IgD-negative memory B cell (primary cell): Measurements from ENCODE around the gene CDHR3. TPM values are rescaled to one million over a fixed set of nuclear protein-coding genes. Genes with fewer than 3 reads are reported as not detected.
"Not testable (repeated sequence)": the region's sequence is repeated elsewhere in the genome, so short reads cannot be mapped to it uniquely, and the experiment has no call there.

ENCODE experiments used
- H3K27ac Mint-ChIP-seq, 3 donors: one replicate each; pipeline ENCODE4 v1.8.0; 2020 to 2022; ENCODE audit warnings: mild to moderate bottlenecking in 3 of 3, mixed read lengths in 3 of 3, moderate library complexity in 1 of 3
- H3K27me3 Mint-ChIP-seq: one replicate; pipeline ENCODE4 v1.8.0; 2021; ENCODE audit warnings: mixed read lengths
- H3K36me3 Mint-ChIP-seq: one replicate; pipeline ENCODE4 v1.8.0; 2020; ENCODE audit warnings: mild to moderate bottlenecking, mixed read lengths
- H3K4me1 Mint-ChIP-seq, 3 donors: one replicate each; pipeline ENCODE4 v1.8.0; 2020 to 2022; ENCODE audit warnings: mixed read lengths in 3 of 3, mild to moderate bottlenecking in 1 of 3
- H3K4me3 Mint-ChIP-seq, 4 donors: one replicate each; pipeline ENCODE4 v1.8.0; 2020 to 2022; ENCODE audit warnings: mild to moderate bottlenecking in 4 of 4, mixed read lengths in 4 of 4, moderate library complexity in 3 of 4
- H3K9me3 Mint-ChIP-seq, 3 donors: one replicate each; pipeline ENCODE4 v1.8.0; 2020 to 2021; ENCODE audit warnings: mixed read lengths in 3 of 3, mild to moderate bottlenecking in 1 of 3
- polyA plus RNA-seq: library from polyadenylated mRNA; unstranded; fragments of 300-500 nt; fragmentation: Illumina TruSeq; gene quantifications from one replicate; pipeline ENCODE4 v1.2.3, GENCODE V29; 2021

The CDHR3 gene
- polyA plus RNA-seq, 1 donor from 2014 or later = 0.36 TPM

DNA sequence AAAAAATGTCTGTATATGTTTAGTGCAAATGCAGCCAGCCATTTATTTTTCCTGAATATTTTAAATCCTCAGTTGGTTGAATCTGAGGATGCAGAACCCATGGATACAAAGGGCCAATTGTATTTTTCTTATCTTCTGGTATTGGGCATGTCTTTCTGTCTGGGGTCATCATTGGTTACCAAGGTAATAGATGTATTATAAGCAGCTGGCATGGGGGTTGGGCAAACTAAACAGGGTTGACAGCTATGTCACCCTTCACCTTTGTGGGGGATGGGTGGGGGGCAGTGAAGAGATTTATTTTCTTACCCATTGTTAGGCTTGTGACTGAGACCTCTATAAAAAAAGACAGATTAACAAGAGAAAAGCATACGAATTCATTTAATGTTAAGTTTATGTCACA lies 38.8 kb downstream of the CDHR3 start:
- H3K36me3 Mint-ChIP-seq = peaks cover 7% of the 10 kb centered on the region
- no peak overlapping the region for H3K27ac Mint-ChIP-seq
- H3K4me1 Mint-ChIP-seq = no peaks in the 10 kb centered on the region

DNA sequence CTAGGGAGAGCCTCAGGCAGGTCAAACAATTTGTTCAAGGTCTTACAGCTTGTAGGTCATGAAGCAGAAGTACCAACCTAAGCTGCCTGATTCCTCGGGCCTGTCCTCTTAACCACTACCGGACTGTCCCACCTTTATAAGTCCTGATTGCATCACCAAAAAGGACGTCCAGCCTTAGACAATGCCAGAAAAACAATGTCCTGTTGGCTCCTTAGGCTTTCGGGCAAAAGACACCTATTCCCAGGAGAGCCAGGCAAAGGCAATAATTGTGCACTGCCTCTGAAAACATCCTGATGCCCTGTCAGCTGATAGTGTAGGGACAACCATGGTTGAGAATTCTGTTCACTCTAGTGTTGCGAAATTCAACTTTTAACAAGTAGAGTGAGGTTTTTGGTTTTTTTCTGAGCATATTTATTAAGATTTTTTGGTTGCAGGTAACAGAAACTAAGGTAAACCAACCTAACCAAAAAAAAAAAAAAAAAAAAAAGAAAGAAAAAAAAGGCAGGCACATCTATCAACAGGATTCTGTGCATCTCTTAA lies 40.5 kb downstream of the CDHR3 start:
- Mint-ChIP-seq H3K27ac (no peak overlapping the region), H3K4me1 (no peaks in the 10 kb centered on the region), H3K27me3 (peaks cover 18% of the 10 kb centered on the region), H3K9me3 (peaks cover 8 to 17% (median 12%) of the 10 kb centered on the region in 3 donors), H3K4me3 (no peak overlapping the region), H3K36me3 (peaks cover 7% of the 10 kb centered on the region)

More for the DNA sequence above, 38.8 kb downstream of the CDHR3 start:
- peaks cover 18% of the 10 kb centered on the region for H3K27me3 Mint-ChIP-seq
- peak overlapping the region in 1 of 4 donors; percentile 30 for H3K4me3 Mint-ChIP-seq
- peaks cover 6 to 8% (median 7%) of the 10 kb centered on the region in 3 donors for H3K9me3 Mint-ChIP-seq

DNA sequence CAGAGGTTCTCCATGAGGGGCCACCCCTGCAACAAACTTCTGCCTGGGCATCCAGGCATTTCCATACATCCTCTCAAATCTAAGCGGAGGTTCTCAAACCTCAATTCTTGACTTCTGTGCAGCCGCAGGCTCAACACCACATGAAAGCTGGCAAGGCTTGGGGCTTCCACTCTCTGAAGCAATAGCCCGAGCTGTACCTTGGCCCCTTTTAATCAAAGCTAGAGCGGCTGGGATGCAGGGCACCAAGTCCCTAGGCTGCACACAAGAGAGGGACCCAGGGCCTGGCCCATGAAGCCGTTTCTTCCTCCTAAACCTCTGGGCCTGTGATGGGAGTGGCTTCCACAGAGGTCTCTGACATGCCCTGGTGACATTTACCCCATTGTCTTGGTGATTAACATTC lies 43.8 kb downstream of the CDHR3 start:
- Mint-ChIP-seq H3K27me3 (peaks cover 9% of the 10 kb centered on the region), H3K27ac (no peak overlapping the region), H3K36me3 (peaks cover 7% of the 10 kb centered on the region), H3K4me3 (no peak overlapping the region), H3K4me1 (peaks cover 3 to 8% (median 4%) of the 10 kb centered on the region in 3 donors), H3K9me3 (peaks cover 8 to 17% (median 12%) of the 10 kb centered on the region in 3 donors)

DNA sequence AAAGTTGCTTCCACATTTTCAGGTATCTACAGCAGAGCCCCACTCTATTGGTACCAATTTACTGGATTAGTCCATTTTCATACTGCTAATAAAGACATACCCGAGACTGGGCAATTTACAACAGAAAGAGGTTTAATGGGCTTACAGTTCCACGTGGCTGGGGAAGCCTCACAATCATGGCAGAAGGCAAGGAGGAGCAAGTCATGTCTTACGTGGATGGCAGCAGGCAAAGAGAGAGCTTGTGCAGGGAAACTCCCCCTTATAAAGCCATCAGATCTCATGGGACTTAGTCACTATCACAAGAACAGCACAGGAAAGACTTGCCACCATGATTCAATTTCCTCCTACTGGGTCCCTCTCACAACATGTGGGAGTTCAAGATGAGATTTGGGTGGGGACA lies 44.7 kb downstream of the CDHR3 start:
- H3K36me3 Mint-ChIP-seq, H3K27me3 Mint-ChIP-seq, H3K4me3 Mint-ChIP-seq, H3K27ac Mint-ChIP-seq: not testable (repeated sequence)
- Mint-ChIP-seq H3K4me1 (peaks cover 3 to 11% (median 4%) of the 10 kb centered on the region in 3 donors), H3K9me3 (peaks cover 8 to 17% (median 12%) of the 10 kb centered on the region in 3 donors)

DNA sequence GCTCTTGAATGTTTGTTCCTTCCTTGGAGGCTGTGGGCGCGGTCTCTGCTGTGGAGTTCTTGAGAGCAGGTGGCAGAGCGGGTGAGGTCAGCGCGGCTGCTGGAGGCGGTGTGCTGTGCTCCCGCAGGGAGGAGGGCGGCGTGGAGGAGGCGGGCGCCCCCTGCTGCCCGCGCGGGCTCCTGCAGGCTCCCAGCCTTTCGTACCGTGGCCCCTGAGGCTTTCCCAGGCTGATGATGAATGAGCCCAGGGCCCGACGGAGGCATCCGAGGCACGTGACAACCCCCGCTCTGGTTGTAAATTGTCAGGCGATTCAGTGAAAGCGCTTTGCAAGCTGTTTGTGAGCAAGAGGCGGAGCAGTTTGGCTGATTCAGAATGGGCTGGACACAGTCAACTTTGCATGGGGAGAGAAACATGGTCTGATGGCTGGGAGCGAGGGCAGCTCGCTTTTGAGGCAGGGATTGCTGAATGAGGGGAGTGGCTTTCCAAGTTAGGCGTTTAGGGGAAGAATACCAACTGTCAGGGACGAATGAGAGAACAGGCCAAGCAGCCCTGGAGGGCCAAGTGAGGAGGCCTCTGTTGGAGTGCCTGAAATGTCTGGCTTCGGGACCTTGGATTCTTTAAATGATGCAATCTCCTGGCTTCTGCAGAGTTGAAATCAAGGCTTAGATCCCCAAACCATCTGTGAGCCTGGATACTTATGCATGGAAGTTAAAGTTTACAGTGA lies 46.6 kb downstream of the CDHR3 start:
- Mint-ChIP-seq H3K27ac (peak overlapping the region in 1 of 3 donors; percentile 91), H3K27me3 (peaks cover 3% of the 10 kb centered on the region), H3K36me3 (peaks cover 7% of the 10 kb centered on the region), H3K9me3 (peaks cover 8 to 17% (median 12%) of the 10 kb centered on the region in 3 donors), H3K4me3 (peak overlapping the region in 1 of 4 donors; percentile 63), H3K4me1 (peaks cover 3 to 11% (median 4%) of the 10 kb centered on the region in 3 donors)

DNA sequence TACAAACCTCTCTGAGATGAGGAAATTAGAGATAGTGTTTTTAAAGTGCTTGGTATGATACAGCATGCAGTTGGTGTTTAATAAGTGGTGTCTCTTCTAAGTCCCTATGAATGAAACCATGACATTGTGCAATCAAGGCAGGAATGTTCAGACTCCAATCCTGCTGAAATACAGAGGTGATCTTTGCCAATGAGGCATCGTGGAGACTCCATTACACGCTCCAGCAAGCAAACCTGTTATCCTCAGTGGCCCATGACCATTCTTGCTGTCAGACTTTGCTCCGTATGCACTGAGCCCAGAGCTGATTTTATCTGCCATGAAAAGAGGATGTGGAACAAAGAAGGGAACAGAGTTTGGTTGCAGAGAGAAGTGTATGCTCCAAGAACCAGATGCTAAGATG lies 47.3 kb downstream of the CDHR3 start:
- H3K27me3 Mint-ChIP-seq = peaks cover 3% of the 10 kb centered on the region
- peaks cover 3 to 11% (median 7%) of the 10 kb centered on the region in 3 donors for H3K4me1 Mint-ChIP-seq
- no peak overlapping the region for H3K27ac Mint-ChIP-seq
- H3K4me3 Mint-ChIP-seq = no peak overlapping the region
- peaks cover 7% of the 10 kb centered on the region for H3K36me3 Mint-ChIP-seq
- H3K9me3 Mint-ChIP-seq = peaks cover 8 to 17% (median 9%) of the 10 kb centered on the region in 3 donors

DNA sequence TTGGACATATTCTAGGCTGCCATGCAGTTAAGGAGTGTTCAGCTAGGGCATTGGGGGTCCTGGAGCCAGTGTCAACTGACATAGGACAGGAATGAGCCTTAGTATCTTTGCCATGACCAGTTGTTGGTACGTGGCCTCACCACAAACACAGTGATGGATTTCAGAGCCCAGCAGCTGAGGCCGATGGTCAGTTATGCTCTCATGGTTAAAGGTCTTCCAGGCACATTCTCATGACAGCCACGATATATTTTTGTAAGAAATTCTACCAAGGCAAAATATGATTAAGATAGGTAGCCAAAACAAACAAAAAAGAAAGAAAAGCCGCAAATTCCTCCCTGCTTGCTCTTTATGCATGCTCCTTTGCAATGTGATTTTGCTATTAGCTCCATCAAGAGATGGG lies 47.8 kb downstream of the CDHR3 start:
- Mint-ChIP-seq H3K27ac (no peak overlapping the region), H3K36me3 (peaks cover 5% of the 10 kb centered on the region), H3K4me3 (no peak overlapping the region), H3K9me3 (peaks cover 6 to 13% (median 6%) of the 10 kb centered on the region in 3 donors), H3K4me1 (peaks cover 3 to 14% (median 9%) of the 10 kb centered on the region in 3 donors), H3K27me3 (peaks cover 3% of the 10 kb centered on the region)

DNA sequence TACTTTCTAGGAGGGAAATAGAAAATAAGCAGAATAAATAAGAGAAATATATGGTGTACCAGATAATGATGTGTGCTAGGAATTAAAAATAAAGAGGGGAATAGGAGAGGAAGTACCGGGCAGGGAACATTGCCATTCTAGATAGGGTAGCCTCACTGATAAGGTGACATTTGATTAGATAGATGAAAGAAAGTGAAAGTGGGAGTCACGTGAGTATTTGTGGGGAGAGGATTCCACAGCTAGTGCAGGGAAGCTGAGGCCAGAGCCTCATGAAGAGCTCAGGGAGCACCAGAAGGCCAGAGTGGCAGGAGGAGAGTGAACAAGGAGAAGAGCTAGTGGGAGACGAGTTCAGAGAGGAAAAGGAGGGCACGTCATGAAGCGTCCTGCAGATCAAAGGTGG lies 49.1 kb downstream of the CDHR3 start:
- Mint-ChIP-seq H3K27me3 (peaks cover 5% of the 10 kb centered on the region), H3K9me3 (peaks cover 2 to 7% (median 5%) of the 10 kb centered on the region in 3 donors), H3K27ac (no peak overlapping the region), H3K4me3 (no peak overlapping the region), H3K4me1 (peaks cover 6 to 14% (median 9%) of the 10 kb centered on the region in 3 donors), H3K36me3 (peaks cover 2% of the 10 kb centered on the region)

DNA sequence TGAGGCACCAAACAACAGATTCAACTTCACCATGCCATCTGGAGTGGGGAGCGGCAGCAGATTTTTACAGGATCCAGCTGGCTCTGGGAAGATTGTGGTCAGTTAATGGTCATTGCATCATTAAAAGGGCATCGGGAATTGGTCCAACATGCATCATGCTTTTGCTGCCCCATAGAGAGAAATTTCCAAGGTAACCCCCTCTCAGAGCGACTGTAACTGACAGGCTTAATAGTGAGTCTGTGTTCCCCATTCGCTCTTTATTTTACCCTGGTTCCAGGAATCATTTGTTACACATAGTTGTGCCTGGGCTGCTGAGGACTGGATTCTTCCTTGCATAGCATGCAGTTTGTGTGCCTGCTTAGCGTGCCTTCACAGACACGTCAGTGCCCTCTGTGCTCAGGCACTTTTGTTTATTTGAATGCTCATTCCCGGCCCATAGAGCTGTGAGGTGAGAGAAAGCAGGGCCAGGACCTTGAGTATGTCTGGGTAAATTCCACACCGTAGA lies 49.9 kb downstream of the CDHR3 start:
- H3K4me1 Mint-ChIP-seq = peaks cover 6 to 14% (median 9%) of the 10 kb centered on the region in 3 donors
- peaks cover 2% of the 10 kb centered on the region for H3K36me3 Mint-ChIP-seq
- H3K9me3 Mint-ChIP-seq = no peaks in the 10 kb centered on the region
- H3K27ac Mint-ChIP-seq = no peak overlapping the region
- H3K27me3 Mint-ChIP-seq = peaks cover 5% of the 10 kb centered on the region
- no peak overlapping the region for H3K4me3 Mint-ChIP-seq

DNA sequence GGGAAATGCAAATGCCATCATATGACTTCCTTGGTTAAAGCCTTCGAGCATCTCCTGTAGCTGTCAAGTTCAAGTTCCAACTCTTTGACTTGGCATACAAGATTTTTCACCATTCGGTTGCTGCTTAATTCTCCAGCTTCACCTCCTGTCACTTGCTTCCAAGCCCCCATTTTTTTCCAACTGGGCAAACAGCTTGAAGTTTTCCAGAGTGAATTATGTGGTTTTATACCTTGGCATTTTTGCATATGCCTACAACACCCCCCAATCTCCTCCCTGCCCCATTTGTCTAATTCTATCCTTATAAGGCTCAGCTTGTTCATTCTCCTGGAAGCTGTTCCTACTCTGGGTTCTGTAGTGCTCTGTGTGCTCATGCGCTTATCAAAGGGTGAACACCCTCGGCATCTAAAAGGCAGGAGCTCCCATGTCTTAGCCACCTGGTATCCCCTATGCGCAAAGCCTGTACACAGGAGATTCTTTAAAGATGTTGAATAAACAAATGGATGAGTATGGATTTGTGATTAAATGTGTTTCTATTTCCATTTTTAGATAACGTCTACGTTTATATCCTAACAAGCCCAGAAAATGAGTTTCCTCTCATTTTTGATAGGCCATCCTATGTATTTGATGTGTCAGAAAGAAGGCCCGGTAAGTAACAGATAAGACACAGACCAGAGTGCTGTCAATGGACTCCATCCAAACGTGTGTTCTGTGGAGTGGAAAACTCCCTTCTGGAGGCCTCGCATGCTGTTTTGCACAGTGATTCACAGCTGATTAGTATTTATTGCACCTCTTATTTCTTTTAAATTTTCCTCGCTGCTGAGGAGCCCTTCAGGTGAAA lies 52.5 kb downstream of the CDHR3 start:
- Mint-ChIP-seq H3K9me3 (no peaks in the 10 kb centered on the region), H3K4me1 (peaks cover 2 to 6% (median 5%) of the 10 kb centered on the region in 3 donors), H3K36me3 (peaks cover 2% of the 10 kb centered on the region), H3K27ac (no peak overlapping the region), H3K4me3 (no peak overlapping the region), H3K27me3 (peaks cover 5% of the 10 kb centered on the region)

DNA sequence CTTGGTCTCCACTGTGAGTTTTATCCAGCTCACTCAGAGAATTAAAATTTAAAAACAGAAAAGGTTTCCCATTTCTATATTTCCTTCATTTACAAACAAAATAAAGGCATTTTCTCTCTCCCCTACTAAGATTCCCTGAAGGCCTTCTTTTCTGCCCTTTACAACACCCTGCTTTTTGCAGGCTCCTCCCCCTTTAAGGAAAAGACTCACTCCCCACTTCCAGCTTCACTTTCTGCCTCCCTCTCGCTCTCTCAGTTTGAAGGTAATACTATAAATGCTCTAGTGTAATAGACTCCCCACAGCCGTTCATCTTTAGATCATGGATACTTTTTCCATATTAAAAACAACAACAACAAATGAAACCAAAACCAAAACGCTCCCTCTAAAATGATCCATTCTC lies 53.3 kb downstream of the CDHR3 start:
- Mint-ChIP-seq H3K4me1 (peaks cover 2 to 5% (median 5%) of the 10 kb centered on the region in 3 donors), H3K36me3 (peaks cover 2% of the 10 kb centered on the region), H3K27me3 (peaks cover 7% of the 10 kb centered on the region), H3K9me3 (no peaks in the 10 kb centered on the region), H3K27ac (peak overlapping the region in 1 of 3 donors; percentile 37), H3K4me3 (no peak overlapping the region)

DNA sequence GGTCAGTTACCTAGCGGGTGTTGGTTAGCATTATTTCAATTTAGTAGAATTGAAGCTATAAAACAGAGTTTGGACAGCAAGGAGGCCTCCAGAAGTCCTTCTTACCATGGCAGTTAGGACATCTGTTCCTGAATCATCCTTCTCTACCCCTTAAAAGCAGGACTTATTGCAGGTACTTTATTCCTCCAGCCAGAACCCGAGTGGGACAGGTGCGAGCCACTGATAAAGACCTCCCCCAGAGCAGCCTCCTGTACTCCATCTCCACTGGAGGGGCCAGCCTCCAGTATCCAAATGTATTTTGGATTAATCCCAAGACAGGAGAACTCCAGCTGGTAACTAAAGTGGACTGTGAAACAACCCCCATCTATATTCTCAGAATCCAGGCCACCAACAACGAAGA lies 54.6 kb downstream of the CDHR3 start:
- Mint-ChIP-seq H3K27ac (no peak overlapping the region), H3K9me3 (peaks cover 0 to 1% (median 0%) of the 10 kb centered on the region in 3 donors), H3K36me3 (peaks cover 2% of the 10 kb centered on the region), H3K27me3 (peaks cover 14% of the 10 kb centered on the region), H3K4me1 (peaks cover 12 to 13% (median 12%) of the 10 kb centered on the region in 3 donors), H3K4me3 (no peak overlapping the region)

DNA sequence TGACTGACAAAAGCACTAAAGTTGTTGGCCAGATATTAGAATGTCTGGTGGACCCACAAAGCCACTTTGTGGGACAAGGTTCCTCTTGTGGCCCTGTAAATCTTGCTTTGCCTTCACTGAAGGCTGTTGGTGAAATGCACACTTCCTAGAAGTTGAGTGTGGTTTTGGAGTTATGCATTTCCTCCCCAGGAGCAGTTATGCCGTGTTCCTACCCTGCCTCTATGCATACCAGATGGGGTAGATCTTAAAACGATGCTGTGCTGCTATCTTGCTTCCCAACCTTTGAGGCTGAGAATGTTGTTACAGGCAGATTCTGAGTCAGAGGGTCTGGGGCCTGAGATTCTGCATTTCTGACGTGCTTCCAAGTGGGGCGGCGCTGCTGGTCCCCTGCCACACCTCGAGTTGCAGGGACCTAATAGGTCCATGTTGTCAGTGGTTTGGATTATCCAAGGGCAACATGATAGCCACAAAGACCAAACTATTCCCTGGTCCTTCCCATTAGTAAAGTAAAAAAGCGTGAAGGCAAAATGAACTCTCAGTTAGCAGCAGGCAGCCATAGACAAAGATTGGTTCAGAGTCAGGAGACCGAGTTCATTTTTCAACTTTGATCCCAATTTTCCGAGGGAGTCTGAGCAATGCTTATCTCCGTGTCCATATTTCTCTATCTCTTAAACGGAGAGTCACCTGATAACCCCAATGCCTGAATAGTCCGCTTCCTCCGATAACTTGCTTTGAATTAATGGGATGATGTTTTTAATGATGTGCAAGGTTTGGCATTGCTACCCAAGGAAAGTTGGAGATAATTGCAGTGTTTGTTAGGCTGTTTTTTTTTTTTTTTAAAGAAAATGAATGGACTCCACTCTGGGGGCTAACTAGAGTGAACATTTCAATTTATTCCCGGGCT lies 55.8 kb downstream of the CDHR3 start:
- H3K27me3 Mint-ChIP-seq = peaks cover 20% of the 10 kb centered on the region
- H3K4me1 Mint-ChIP-seq = peaks cover 22 to 23% (median 22%) of the 10 kb centered on the region in 3 donors
- H3K9me3 Mint-ChIP-seq = peaks cover 0 to 1% (median 0%) of the 10 kb centered on the region in 3 donors
- peaks cover 2% of the 10 kb centered on the region for H3K36me3 Mint-ChIP-seq
- peak overlapping the region in 1 of 3 donors; percentile 21 for H3K27ac Mint-ChIP-seq
- no peak overlapping the region for H3K4me3 Mint-ChIP-seq

DNA sequence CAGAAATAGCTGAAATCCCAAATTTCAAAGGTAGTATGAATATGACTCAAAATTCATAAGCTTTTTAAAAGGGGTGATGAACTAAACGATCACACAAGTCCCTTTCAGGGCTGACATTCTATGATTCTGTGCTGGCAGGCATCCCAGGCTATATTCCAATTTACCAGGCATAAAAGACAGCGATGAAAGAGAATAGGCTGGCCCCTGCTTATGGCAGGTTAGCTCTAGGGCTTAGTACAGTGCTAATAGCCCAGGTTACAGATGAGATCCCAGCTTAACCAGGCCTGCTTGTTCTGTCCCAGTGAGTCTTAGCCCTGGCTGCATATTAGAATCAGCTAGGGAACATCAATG lies 56.4 kb downstream of the CDHR3 start:
- Mint-ChIP-seq H3K27me3 (peaks cover 26% of the 10 kb centered on the region), H3K36me3 (peaks cover 2% of the 10 kb centered on the region), H3K4me3 (no peak overlapping the region), H3K27ac (no peak overlapping the region), H3K4me1 (peaks cover 27 to 30% (median 28%) of the 10 kb centered on the region in 3 donors), H3K9me3 (peaks cover 0 to 1% (median 0%) of the 10 kb centered on the region in 3 donors)
